Fibroblast of peridontal ligament (primary cell): ENCODE measurements around the gene LYST.
"Not testable (repeated sequence)": the region's sequence is repeated elsewhere in the genome, so short reads cannot be mapped to it uniquely, and the experiment has no call there.

Experiments
- DNase-seq: peaks from one replicate; pipeline ENCODE4 v3.0.0-alpha.2; 2010; ENCODE audit errors: extremely low read depth

Gene LYST

GRCh38 chr1:235866205-235866912 lies at the start of gene LYST:
Gene LYST (minus strand): TSS chr1:235866906. CDS start chr1:235830417, 36,489 bp downstream.
- peak; percentile 46 for DNase-seq

GRCh38 chr1:235915489-235915888 lies 48.8 kb upstream of the LYST start:
- not testable (repeated sequence) for DNase-seq

GRCh38 chr1:235913311-235913710 lies 46.6 kb upstream of the LYST start:
- no peak for DNase-seq

GRCh38 chr1:235911876-235912275 lies 45.2 kb upstream of the LYST start:
- no peak for DNase-seq

- no peak for DNase-seq
Observed at GRCh38 chr1:235911300-235911662, 44.6 kb upstream of the LYST start.

- peak; percentile 94 for DNase-seq
Observed at GRCh38 chr1:235910357-235911299, 43.9 kb upstream of the LYST start.

GRCh38 chr1:235908742-235909520 lies 42.2 kb upstream of the LYST start:
- DNase-seq, result peak; percentile 95

GRCh38 chr1:235907897-235908240 lies 41.2 kb upstream of the LYST start:
- no peak for DNase-seq

GRCh38 chr1:235907187-235907896 lies 40.6 kb upstream of the LYST start:
- no peak for DNase-seq

- DNase-seq, result no peak
Observed at GRCh38 chr1:235906436-235906835, 39.7 kb upstream of the LYST start.

GRCh38 chr1:235903809-235904208 lies 37.1 kb upstream of the LYST start:
- DNase-seq, result not testable (repeated sequence)

- DNase-seq, result peak; percentile 66
Observed at GRCh38 chr1:235902677-235903542, 36.2 kb upstream of the LYST start.

- peak; percentile 44 for DNase-seq
Observed at GRCh38 chr1:235901461-235901860, 34.8 kb upstream of the LYST start.

- no peak for DNase-seq
Observed at GRCh38 chr1:235898126-235898525, 31.4 kb upstream of the LYST start.

GRCh38 chr1:235893840-235894239 lies 27.1 kb upstream of the LYST start:
- DNase-seq, result no peak

GRCh38 chr1:235892734-235893413 lies 26.2 kb upstream of the LYST start:
- no peak for DNase-seq

- no peak for DNase-seq
Observed at GRCh38 chr1:235892202-235892601, 25.5 kb upstream of the LYST start.

GRCh38 chr1:235888119-235888643 lies 21.5 kb upstream of the LYST start:
- no peak for DNase-seq

- DNase-seq, result no peak
Observed at GRCh38 chr1:235887676-235888075, 21.0 kb upstream of the LYST start.
